ENCODE measurements around the gene ATXN2L. TPM values are rescaled to one million over a fixed set of nuclear protein-coding genes. Genes with fewer than 3 reads are reported as not detected.

ATXN2L gene
- total and polyA plus RNA-seq, 2 experiments from 2014 or later = 50.4 to 124 TPM

DNA sequence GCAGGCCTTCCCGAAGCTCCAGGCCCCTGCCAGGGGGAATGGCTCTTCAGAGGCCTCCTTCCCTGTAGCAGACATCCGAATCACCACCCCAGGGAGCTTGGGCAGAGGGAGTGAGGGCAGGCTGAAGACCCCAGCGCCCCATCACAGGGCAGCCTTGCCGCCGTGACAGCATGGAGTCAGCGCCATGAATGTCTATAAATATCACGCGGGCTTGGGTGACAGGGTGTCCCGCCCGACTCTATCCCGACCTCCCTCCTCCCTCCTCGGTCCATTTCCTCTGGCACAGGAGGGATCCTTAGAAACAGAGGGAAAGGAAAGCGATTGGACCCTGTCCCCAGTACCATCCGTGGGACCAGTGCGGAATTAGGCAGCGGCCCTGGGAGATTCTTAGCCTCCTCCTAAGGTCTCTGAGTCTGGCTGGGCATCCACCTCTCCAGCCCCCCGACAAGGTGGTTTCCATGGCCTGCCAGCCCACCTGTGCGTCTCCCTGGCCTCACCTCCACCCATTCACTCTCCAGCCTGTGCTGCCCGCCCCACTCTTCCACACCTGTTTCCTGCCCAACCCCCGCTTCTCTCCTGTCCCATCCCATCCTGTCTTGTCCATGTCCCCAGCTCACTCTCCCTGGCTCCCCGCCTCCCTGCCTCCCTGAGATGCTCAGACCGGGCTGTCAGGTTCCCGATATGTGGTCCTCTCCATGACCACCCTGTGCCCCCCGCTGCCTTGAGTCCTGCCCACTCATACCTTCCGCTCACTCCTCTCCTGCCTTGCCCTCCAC is 60.6 kb downstream of the ATXN2L start:
- Histone ChIP-seq H3K9me3 (ENCODE audit: low read depth) (no peaks in the 10 kb centered on the region), H2AFZ (no peak overlapping the region), H3K9me2 (replicated peaks; ENCODE audit: insufficient read depth) (no peaks in the 10 kb centered on the region), H3K27me3 (no peaks in the 10 kb centered on the region), H3K27ac (no peak overlapping the region), H3K36me3 (replicated peaks; ENCODE audit: insufficient read depth, low read depth) (no peaks in the 10 kb centered on the region), H3K4me2 (no peak overlapping the region), H3K79me2 (no peaks in the 10 kb centered on the region), H4K20me1 (ENCODE audit: insufficient read depth, poor library complexity, severe bottlenecking) (no peaks in the 10 kb centered on the region), H3K4me1 (ENCODE audit: insufficient read depth) (peaks cover 13% of the 10 kb centered on the region), H3K4me3 (no peak overlapping the region)
- no peak for DNase-seq (ENCODE audit: low spot score)
- TF ChIP-seq EZH2phosphoT487 (IDR thresholded peaks at IDR 0.05; ENCODE audit: low read depth, severe bottlenecking, unreplicated experiment) (no peak), EZH2 (IDR thresholded peaks at IDR 0.05; ENCODE audit: borderline replicate concordance) (no peak)
- TF ChIP-seq, protein P1, sequence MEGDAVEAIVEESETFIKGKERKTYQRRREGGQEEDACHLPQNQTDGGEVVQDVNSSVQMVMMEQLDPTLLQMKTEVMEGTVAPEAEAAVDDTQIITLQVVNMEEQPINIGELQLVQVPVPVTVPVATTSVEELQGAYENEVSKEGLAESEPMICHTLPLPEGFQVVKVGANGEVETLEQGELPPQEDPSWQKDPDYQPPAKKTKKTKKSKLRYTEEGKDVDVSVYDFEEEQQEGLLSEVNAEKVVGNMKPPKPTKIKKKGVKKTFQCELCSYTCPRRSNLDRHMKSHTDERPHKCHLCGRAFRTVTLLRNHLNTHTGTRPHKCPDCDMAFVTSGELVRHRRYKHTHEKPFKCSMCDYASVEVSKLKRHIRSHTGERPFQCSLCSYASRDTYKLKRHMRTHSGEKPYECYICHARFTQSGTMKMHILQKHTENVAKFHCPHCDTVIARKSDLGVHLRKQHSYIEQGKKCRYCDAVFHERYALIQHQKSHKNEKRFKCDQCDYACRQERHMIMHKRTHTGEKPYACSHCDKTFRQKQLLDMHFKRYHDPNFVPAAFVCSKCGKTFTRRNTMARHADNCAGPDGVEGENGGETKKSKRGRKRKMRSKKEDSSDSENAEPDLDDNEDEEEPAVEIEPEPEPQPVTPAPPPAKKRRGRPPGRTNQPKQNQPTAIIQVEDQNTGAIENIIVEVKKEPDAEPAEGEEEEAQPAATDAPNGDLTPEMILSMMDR (IDR thresholded peaks at IDR 0.05; ENCODE audit: poor library complexity) = no peak
- 81% methylated on average over 24 of the region's 25 CpGs for WGBS (ENCODE audit: low lambda C conversion rate, missing lambda C conversion rate)

GRCh38 chr16:28884045-28884444 is 61.2 kb downstream of the ATXN2L start:
- no peaks in the 10 kb centered on the region for H3K9me3 ChIP-seq (ENCODE audit: low read depth)
- no peaks in the 10 kb centered on the region for H3K79me2 ChIP-seq
- no peak overlapping the region for H3K27ac ChIP-seq
- no peaks in the 10 kb centered on the region for H4K20me1 ChIP-seq (ENCODE audit: insufficient read depth, poor library complexity, severe bottlenecking)
- H3K36me3 ChIP-seq (replicated peaks; ENCODE audit: insufficient read depth, low read depth) = no peaks in the 10 kb centered on the region
- TF ChIP-seq, protein P1 (IDR thresholded peaks at IDR 0.05; ENCODE audit: poor library complexity) = no peak
- no peaks in the 10 kb centered on the region for H3K9me2 ChIP-seq (replicated peaks; ENCODE audit: insufficient read depth)
- no peak overlapping the region for H3K4me2 ChIP-seq
- peaks cover 11% of the 10 kb centered on the region for H3K4me1 ChIP-seq (ENCODE audit: insufficient read depth)
- no peaks in the 10 kb centered on the region for H3K27me3 ChIP-seq
- DNase-seq (ENCODE audit: low spot score) = no peak
- H3K4me3 ChIP-seq = no peak overlapping the region
- H2AFZ ChIP-seq = no peak overlapping the region
- 93% methylated on average over 6 of the region's 6 CpGs for WGBS (ENCODE audit: low lambda C conversion rate, missing lambda C conversion rate)

Small RNA genes lying within 50 kb of the gene (microRNA-seq; reads per million reads assigned to microRNA genes)
- not detected for gene MIR4721

Small RNA genes lying within 50 kb of the gene (small RNA-seq; reads per million reads assigned to genes)
- not detected for gene RF00416

Other genes starting within 250 kb of the ATXN2L start
- 0.60 and 1.8 TPM in 2 replicates for gene SULT1A2, start 225.9 kb upstream of the ATXN2L start, total RNA-seq
- 3.6 and 4.5 TPM in 2 replicates for gene SULT1A2, start 225.9 kb upstream of the ATXN2L start, polyA plus RNA-seq
- 15.0 and 15.5 TPM in 2 replicates for gene SULT1A1, start 213.0 kb upstream of the ATXN2L start, total RNA-seq
- 18.8 and 19.5 TPM in 2 replicates for gene SULT1A1, start 213.0 kb upstream of the ATXN2L start, polyA plus RNA-seq
- not detected in 2 replicates for gene NPIPB8, start 184.9 kb upstream of the ATXN2L start, total RNA-seq
- gene NPIPB8, start 184.9 kb upstream of the ATXN2L start, polyA plus RNA-seq = 0.47 TPM in 1 of 2 replicates, not detected in the other
- gene EIF3C, start 111.5 kb upstream of the ATXN2L start, total RNA-seq = 130 and 170 TPM in 2 replicates
- 439 and 441 TPM in 2 replicates for gene EIF3C, start 111.5 kb upstream of the ATXN2L start, polyA plus RNA-seq
- 3.0 and 3.2 TPM in 2 replicates for gene NPIPB9, start 71.2 kb upstream of the ATXN2L start, total RNA-seq
- gene NPIPB9, start 71.2 kb upstream of the ATXN2L start, polyA plus RNA-seq = 1.0 and 1.5 TPM in 2 replicates
- gene TUFM, start 23.3 kb downstream of the ATXN2L start, total RNA-seq = 106 and 107 TPM in 2 replicates
- gene TUFM, start 23.3 kb downstream of the ATXN2L start, polyA plus RNA-seq = 214 and 244 TPM in 2 replicates
- gene SH2B1, start 40.8 kb downstream of the ATXN2L start, total RNA-seq = 15.1 and 22.6 TPM in 2 replicates
- gene SH2B1, start 40.8 kb downstream of the ATXN2L start, polyA plus RNA-seq = 25.9 and 29.2 TPM in 2 replicates
- gene ATP2A1, start 55.5 kb downstream of the ATXN2L start, total RNA-seq = 0.13 and 0.72 TPM in 2 replicates
- gene ATP2A1, start 55.5 kb downstream of the ATXN2L start, polyA plus RNA-seq = 0.49 and 2.3 TPM in 2 replicates
- gene RABEP2, start 102.2 kb downstream of the ATXN2L start, total RNA-seq = 27.5 and 37.2 TPM in 2 replicates
- 25.9 and 30.3 TPM in 2 replicates for gene RABEP2, start 102.2 kb downstream of the ATXN2L start, polyA plus RNA-seq
- not detected in 2 replicates for gene CD19, start 109.0 kb downstream of the ATXN2L start, total RNA-seq
- not detected in 2 replicates for gene CD19, start 109.0 kb downstream of the ATXN2L start, polyA plus RNA-seq
- 17.3 and 17.4 TPM in 2 replicates for gene NFATC2IP, start 127.9 kb downstream of the ATXN2L start, total RNA-seq
- 19.7 and 22.3 TPM in 2 replicates for gene NFATC2IP, start 127.9 kb downstream of the ATXN2L start, polyA plus RNA-seq
- 36.6 and 42.8 TPM in 2 replicates for gene SPNS1, start 151.8 kb downstream of the ATXN2L start, total RNA-seq
- gene SPNS1, start 151.8 kb downstream of the ATXN2L start, polyA plus RNA-seq = 140 and 146 TPM in 2 replicates
- gene LAT, start 162.1 kb downstream of the ATXN2L start, total RNA-seq = 1.00 and 3.9 TPM in 2 replicates
- 2.4 and 6.9 TPM in 2 replicates for gene LAT, start 162.1 kb downstream of the ATXN2L start, polyA plus RNA-seq